ENCODE results near the gene NFKBIZ.
"Not testable (repeated sequence)": the region's sequence is repeated elsewhere in the genome, so short reads cannot be mapped to it uniquely, and the experiment has no call there.

Gene NFKBIZ

GRCh38 chr3:101879102-101879501 lies 29.8 kb downstream of the NFKBIZ start:
- no peak for DNase-seq

GRCh38 chr3:101879623-101880284 lies 30.4 kb downstream of the NFKBIZ start:
- no peak for DNase-seq

- no peak for DNase-seq
These were observed 35.5 kb downstream of the NFKBIZ start for GRCh38 chr3:101884776-101885175.

GRCh38 chr3:101885584-101885983 lies 36.3 kb downstream of the NFKBIZ start:
- DNase-seq = not testable (repeated sequence)

GRCh38 chr3:101886626-101887025 lies 37.3 kb downstream of the NFKBIZ start:
- DNase-seq = no peak

- DNase-seq = no peak
These were observed 39.3 kb downstream of the NFKBIZ start for GRCh38 chr3:101888653-101889052.

GRCh38 chr3:101890716-101891115 lies 41.4 kb downstream of the NFKBIZ start:
- no peak for DNase-seq

- DNase-seq = no peak
These were observed 43.3 kb downstream of the NFKBIZ start for GRCh38 chr3:101892648-101893047.

GRCh38 chr3:101896083-101896757 lies 46.9 kb downstream of the NFKBIZ start:
- DNase-seq = no peak

- no peak for DNase-seq
These were observed 47.7 kb downstream of the NFKBIZ start for GRCh38 chr3:101897013-101897412.

GRCh38 chr3:101898039-101898438 lies 48.7 kb downstream of the NFKBIZ start:
- DNase-seq = no peak

- no peak for DNase-seq
These were observed 49.4 kb downstream of the NFKBIZ start for GRCh38 chr3:101898752-101899169.

GRCh38 chr3:101900316-101900715 lies 51.0 kb downstream of the NFKBIZ start:
- DNase-seq = no peak

GRCh38 chr3:101900736-101901135 lies 51.4 kb downstream of the NFKBIZ start:
- DNase-seq = no peak

- DNase-seq = no peak
These were observed 52.7 kb downstream of the NFKBIZ start for GRCh38 chr3:101902041-101902440.

- DNase-seq = no peak
These were observed 54.1 kb downstream of the NFKBIZ start for GRCh38 chr3:101903451-101903871.

- DNase-seq = not testable (repeated sequence)
These were observed 56.3 kb downstream of the NFKBIZ start for GRCh38 chr3:101905573-101905972.
